DND-41 (cell line): ENCODE results near the gene KMT5B.

Experiments used
- EZH2 ChIP-seq: IDR thresholded peaks from 3 replicates; pipeline ENCODE4 v1.6.1; 2012; ENCODE audit warnings: borderline replicate concordance, low read depth, mild to moderate bottlenecking, moderate library complexity, low read length, inconsistent platforms; ENCODE audit not compliant: severe bottlenecking
- TF ChIP-seq, protein P1 (sequence below): IDR thresholded peaks from 2 replicates; pipeline ENCODE4 v1.5.1; 2012; ENCODE audit warnings: borderline replicate concordance, low read length, moderate library complexity, mild to moderate bottlenecking; ENCODE audit not compliant: poor library complexity, severe bottlenecking; ENCODE audit errors: extremely low read depth

DNA sequence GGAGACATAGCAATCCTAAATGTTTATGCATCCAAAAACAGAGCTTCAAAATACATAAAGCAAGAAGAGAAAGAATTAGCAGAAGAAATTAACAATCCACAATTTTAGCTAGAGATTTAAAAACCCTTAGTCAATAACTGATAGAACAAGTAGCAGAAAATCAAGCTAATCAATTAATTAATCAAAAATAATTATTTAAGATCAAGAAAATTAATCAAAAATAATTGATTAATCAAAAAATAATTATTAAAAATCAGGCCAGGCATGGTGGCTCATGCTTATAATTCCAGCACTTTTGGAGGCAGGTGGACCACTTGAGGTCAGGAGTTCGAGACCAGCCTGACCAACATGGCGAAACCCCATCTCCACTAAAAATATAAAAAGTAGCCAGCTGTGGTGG lies 29.5 kb upstream of the KMT5B start:
- TF ChIP-seq, protein P1, sequence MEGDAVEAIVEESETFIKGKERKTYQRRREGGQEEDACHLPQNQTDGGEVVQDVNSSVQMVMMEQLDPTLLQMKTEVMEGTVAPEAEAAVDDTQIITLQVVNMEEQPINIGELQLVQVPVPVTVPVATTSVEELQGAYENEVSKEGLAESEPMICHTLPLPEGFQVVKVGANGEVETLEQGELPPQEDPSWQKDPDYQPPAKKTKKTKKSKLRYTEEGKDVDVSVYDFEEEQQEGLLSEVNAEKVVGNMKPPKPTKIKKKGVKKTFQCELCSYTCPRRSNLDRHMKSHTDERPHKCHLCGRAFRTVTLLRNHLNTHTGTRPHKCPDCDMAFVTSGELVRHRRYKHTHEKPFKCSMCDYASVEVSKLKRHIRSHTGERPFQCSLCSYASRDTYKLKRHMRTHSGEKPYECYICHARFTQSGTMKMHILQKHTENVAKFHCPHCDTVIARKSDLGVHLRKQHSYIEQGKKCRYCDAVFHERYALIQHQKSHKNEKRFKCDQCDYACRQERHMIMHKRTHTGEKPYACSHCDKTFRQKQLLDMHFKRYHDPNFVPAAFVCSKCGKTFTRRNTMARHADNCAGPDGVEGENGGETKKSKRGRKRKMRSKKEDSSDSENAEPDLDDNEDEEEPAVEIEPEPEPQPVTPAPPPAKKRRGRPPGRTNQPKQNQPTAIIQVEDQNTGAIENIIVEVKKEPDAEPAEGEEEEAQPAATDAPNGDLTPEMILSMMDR, result no peak
- no peak for TF ChIP-seq EZH2
